ENCODE results near the gene PTRH1.

The PTRH1 gene

DNA sequence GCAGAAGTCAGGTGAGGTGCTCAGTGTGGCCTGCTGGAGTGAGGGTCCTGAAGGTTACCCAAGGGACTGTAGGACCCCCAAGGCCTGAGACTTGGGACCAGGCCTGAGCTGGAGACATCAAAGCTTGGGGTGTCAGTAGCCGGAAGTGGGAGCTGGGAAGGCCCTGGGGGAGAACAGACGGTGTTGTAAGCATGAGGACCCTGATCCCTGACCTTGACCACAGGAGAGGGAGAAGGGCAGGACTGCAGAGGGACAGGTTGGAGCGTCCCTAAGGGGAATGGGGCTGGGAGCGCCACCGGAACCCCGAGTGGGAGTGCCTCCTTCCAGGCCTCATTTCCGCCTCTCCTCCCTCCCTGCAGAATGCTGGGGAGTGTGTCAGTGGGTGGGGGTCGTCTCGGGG lies 949 bp upstream of the PTRH1 start:
- no peak for DNase-seq

DNA sequence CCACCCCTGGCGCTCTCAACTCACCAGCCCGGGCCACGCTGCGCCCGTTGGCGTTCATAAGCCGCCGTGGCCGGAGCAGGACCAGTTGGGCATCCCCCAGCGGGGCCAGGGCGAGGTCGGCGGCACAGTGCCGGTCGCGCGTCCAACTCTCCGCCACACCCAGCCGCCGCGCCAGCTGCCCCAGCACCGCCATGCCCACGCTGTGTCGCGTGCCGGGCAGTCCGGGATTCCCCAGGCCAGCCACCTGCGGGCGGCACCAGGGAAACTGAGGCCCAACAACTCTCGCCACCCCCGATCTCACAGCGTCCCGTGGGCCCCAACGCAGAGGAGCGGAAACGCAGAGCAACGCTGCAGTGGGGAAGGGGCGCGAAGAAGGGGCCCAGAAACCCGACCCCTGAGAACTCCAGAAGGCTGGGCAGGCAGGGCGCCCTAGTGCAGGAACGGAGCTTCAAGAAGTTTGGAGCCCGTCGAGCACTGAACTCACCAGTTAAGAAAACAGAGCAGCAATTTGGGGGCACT lies 453 bp downstream of the PTRH1 start:
- no peak for DNase-seq

DNA sequence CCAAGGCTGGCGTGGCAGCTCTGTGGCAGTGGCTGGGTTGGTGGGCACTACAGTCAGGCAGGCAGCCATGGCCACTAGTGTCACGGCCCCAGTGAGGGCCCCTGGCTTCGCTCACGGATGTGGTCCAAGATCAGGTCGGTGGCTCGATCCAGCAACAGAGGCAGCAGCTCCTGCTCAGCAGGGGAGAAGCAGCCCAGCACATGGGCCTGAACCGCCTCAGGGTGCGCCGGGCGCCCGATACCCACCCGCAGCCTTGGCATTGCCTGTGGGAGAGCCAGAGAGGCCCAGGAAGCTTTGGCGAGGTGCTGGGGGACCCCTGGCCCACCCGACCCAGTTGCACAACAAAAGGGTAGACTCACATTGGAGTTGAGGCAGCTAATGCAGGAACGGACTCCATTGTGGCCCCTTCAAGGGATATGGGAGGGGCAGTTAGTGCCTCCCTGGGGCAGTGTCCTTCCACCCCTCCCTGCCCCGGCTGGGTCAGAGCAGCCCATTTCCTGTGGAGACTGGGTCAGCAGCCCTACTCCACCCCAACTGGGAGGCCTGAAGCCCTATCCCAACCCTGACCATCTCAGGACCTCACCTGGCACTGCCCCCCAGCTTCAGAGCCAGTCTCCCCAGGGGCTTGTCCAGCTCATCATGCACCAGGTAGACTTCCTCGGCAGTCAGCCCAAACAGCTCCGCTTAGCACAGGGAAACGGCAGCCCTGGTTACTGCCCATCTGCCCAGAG lies 1.3 kb downstream of the PTRH1 start:
- no peak for DNase-seq

DNA sequence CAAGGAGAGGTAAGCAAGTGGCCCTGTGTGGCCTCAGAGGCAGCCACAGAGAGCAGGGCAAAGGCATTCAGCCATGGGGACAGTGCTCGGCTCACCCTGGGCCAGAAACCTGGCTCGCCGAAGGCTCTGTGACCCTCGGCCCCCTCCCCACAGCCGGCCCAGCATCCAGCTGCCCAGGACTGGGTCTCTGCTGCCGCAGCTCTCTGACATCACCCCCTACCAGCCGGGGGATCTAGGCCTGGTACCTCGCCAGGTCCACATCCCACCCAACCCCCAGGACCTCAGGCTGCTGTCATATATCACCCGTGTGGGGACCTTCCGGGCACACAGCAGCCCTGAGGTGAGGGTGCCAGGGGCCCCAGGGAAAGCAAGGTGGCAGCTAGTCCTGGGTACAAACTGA lies 2.6 kb downstream of the PTRH1 start:
- no peak for DNase-seq

DNA sequence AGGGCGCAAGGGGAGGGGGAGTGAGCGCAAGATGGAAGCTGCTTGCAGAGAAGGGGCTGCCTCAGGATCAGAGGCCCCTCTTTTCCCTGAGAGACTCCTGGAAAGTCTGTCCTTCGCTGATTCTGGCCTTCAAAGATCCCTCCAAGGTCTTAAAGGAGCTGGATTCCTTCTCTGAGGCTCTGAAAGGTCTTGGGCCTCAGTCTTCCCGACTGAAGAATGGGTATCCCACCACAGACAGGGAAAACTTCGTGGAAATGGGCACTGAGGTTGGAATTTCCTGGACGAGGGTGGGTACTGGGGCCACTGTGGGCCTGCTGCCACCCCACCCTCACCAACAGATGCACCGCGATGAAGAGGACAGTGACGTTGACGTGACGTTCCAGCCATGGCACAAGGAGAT lies 3.1 kb downstream of the PTRH1 start:
- DNase-seq = no peak

DNA sequence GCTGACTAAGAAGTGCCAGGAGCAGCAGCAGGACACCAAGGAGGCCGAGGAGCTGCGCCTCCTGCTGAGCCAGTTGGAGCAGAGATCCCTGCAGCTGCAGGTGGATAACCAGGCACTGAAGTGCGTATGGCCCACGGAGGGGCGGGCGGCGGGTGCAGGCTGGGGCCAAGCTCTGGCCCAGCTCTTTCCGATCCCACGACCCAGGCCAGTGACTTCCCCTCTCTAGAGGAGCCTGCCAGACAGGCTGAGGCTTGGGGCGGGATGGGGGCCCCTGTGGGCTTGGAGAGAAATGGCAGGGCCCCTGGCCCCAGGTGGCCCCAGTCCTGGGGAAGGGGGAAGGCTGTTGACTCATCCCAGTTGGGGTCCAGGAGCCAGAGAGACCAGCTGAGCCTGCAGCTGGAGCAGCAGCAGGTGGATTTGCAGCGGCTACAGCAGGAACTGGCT lies 3.6 kb downstream of the PTRH1 start:
- no peak for DNase-seq

DNA sequence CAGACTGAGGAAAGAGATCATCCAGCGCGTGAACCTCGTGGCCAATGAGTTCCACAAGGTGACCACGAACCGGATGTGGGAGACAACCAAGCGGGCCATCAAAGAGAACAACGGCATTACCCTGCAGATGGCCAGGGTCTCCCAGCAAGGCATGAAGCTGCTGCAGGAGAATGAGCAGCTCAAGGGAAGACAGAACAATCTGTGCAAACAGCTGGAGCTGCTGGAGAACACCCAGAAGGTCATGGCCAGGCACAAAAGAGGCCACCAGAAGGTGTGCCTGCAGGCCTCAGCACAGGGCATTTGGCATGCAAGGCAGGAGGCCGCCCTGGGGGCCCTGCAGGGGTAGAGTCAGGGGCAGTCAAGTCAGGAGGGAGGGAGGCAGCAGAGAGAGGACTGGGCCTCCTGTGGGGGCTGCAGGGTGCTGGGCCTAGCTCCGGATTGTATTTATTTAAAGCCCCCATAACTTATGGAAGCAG lies 4.2 kb downstream of the PTRH1 start:
- no peak for DNase-seq

DNA sequence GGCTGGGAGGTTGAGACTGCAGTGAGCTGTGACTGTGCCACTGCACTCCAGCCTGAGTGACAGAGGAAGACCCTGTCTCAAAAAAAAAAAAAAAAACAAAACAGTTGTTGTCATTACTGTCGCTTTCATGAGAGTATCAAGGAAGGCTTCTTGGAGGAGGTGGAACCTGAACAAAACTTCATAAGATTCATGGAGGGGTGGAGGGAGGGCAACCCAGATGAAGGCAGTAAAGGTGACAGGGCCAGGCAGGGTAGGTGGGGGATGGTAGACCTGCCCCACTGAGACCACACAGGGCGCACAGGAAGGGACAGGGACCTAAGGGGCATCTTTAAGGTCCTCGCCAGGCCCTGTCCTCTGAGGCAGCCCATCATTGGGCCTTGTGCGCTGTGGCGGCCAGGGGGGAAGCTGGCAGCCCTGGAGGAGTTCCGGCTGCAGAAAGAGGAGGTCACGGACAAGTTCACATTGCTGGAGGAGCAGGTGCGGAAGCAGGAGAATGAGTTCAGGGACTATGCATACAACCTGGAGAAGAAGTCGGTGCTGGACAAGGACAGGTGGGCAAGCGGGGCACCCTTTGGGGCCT lies 5.2 kb downstream of the PTRH1 start:
- no peak for DNase-seq

DNA sequence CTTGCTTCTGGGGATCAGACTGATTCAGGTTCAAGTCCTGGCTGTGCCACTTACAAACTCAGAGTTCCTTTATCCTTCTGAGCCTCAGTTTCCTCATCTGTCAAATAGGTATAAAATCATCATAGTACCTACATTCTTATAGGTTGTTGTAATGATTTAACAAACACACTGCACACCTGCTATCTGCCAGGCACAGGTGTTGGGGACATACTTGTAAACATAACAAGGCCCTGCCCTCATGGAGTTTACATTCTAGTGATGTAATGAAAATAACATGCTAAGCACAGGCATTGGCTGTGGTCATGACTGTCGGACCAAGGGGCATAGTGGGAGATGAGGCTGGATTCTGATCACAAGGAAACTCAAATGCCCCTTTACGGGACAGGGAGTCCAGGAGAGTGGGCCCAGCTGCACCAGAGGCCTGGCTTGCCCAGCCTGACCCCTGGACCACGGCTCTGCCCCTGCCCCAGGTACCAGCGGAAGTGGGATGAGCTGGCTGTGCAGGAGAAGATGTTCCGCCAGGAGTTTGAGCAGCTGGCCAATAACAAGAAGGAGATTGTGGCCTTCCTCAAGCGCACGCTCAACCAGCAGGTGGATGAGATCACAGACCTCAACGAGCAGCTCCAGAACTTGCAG lies 6.4 kb downstream of the PTRH1 start:
- no peak for DNase-seq

DNA sequence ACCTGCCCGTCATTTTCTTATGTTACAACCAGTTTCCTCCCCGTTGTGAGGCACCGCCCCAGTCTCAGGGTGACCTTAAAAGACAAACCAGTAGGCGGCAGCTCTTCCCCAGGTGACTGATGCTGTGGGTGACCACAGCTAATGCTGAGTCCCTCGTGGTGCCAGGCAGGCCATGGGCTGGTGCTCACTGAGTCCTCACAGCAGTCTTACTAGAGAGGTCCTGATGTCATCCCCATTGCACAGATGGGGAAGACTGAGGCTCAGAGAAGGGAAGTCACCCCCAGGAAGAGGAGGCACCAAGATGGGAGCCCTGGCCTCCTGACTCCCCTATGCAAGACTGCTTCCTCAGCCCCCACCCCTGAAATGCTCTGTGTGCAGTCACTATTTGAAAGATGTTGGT lies 7.7 kb downstream of the PTRH1 start:
- DNase-seq = no peak

DNA sequence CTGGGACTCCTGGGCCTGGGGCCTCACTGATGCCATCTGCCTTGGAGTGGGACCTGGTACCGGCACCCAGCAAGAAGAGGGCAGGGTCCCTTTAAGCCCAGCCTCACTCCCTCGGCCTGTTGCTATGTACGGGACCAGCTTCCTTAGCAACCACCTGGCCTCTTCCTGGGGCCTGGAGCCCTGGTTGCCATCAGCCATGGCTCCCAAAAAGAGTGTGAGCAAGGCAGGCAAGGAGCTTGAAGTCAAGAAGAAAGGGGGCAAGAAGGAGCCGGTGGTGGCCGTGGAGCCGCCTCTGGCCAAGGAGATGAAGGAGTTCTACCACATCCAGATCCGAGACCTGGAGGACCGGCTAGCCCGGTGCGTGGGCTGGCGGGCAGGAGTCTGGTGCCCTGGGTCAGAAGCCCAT lies 8.6 kb downstream of the PTRH1 start, which contains the start of gene CFAP157:
Gene CFAP157 (plus strand): TSS at position 153 of the 406 bp plus-strand sequence. CDS start 44 bp downstream, at position 197.
- DNase-seq = no peak

DNA sequence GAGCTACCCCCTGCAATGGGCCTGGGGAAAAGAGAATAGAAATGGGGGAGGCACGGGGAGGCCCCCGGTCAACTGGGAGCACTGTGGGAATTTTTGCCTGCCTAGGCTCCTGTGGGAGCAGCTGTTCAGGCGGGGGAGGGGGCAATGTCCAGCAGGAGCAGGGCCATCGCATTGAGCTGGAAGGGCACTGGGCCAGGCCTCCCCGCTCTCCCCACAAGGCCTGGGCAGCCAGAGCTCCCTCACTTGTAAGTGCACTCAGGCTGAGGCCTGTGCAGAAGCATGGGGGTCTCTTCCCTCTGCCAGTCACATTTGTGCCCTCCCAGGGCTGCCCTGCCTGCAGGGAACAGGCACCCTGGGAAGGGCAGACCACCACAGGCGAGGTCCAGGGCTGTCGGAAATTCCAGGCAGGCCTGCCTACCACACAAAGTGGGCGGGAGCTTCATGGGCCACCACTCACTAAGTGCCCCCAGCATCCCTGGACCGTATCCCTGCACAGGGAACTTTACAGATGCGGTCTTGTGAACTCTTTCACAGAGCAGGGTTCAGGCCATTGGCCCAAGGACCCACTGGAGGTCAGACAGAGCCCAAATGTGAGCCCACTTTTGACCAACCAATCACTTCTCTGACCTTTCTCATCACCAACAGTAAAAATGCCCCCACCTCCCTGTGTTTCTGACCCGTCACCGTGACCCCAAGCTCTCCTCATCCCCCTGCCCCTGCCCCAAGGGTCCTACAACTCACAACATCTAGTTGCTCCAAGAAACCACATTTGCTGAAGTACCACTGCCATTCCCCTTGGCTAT lies 9.7 kb downstream of the PTRH1 start:
- no peak for DNase-seq

DNA sequence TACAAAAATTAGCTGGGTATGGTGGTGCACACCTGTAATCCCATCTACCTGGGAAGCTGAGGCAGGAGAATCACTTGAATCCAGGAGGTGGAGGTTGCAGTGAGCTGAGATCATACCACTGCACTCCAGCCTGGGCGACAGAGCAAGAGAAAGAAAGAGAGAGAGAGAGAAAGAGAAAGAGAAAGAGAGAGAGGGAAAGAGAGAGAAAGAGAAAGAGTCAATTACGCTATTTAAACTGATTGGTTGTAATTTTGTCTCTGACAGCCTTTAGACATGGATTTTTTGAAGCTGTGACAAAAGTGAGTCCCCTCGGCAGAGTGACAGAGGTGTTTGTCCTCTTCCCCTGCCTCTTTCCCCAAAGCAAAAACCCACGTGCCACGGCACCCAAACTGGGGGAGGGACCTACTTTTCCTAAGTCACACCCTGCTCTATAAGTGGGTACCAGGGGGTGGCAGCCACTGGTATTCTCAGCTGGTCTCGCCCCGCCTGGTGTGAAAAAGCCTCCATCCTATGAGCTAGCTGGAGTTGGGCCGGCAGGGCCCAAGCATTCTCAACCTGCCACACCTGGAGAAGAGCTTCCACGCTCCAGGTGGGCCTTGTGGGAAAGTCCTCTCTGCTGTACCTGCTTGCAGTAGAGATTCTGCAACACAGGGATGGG lies 12.0 kb downstream of the PTRH1 start:
- DNase-seq = no peak

DNA sequence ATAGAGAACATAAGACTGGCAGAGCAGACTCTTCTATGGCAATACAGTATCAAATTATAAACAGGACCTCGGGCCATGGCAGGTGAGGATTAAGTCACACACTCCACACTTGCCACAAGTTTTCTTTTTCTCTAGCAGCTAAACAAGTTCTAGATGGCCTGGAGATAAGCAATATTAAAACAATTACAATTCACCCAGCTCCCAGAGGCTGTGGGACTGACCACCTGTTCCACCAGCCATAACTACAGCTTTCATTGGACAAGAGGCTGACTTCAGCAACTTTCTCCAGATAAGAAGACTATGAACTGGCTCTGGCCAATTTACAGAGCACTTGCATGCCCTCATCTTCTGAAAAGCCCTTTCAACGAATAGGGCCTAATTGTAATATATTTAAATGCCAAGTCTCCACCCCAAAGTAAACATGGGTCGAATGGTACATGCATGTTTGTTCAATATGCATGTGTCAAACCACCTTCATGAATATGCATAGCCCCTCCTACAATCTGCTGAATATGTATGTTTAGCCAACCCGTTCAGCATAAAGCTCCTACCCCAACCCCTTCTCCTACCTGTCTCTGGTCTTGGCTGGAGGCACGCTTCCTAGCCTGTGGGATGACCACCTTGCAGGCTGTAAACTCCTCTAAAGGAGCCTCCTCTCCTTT lies 14.7 kb downstream of the PTRH1 start:
- DNase-seq = no peak

DNA sequence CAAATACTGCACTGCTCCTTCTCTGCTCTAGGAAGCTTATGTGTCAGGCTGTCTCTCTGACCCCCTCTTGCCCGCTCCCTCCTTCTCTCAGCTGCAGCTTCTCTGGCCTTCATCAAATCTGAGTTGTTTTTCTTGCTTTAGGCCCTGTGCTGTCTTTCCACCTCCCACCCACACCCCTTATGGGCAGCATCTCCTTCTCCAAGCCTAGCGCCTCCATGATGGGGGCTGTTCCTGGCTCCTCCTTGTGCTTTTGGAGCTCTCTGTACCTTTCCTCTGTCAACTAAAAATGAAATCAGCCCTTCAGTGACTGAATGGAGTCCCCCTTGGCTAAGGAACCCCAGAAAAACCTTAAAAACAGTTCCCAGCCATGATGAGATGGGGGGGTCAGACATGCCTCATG lies 15.3 kb downstream of the PTRH1 start:
- DNase-seq = no peak

DNA sequence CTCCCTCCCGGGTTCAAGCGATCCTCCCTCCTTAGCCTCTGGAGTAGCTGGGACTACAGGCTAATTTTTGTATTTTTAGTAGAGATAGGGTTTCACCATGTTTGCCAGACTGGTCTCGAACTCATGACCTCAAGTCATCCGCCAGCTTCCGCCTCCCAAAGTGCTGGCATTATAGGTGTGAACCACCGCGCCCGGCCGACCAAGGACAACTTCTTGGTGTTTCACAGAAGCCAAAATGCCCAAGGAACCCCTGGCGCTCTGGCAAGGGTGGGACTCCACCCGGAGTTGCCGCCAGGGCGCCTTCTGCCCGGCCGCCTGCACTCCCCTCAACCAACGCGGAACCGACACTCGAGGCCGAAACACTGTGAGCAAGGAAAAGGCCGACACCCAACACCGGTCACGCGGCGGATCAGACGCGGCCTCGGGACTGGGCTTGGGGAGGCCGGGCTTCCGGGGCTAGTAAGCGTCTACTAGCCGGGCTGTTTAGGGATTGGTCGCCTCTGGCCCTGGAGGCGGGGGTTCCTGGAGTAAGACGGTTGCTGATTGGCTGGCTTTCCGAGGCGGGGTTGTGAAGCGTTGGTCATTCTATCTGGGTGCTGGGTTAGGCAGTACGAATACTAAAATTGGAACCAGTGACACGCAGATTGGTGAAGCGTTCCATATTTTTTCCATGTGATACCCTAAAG lies 16.3 kb downstream of the PTRH1 start:
- DNase-seq = no peak

DNA sequence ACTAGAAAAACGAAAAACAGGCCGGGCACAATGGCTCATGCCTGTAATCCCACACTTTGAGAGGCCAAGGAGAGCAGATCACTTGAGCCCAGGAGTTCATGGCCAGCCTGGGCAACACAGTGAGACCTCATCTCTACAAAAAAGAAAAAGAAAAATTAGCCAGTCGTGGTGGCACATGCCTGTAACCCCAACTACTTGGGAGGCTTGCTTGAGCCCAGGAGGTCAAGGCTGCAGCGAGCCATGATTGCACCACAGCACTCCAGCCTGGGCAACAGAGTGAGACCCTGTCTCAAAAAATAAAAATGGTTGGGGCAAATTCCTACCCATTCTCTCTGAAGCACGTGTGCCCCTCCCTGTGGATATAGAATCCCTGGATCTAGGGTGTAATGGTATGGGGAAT lies 17.1 kb downstream of the PTRH1 start:
- DNase-seq = no peak

DNA sequence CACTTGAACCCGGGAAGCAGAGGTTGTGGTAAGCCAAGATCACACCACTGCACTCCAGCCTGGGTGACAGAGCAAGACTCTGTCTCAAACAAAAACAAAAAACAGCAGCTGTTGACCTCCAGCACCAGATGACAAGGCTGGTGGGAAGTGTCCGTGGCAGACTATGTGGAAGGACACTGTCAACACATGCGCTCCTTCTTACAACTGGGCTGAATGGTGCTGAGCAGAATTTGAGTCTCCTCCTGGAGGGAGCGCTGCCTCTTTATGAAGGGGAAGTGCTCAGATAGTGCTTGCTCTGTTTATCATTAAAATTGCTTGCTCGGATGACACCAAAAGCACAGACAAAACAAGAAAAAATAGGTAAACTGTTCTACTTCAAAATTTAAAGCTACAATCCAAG lies 17.9 kb downstream of the PTRH1 start:
- DNase-seq = no peak

DNA sequence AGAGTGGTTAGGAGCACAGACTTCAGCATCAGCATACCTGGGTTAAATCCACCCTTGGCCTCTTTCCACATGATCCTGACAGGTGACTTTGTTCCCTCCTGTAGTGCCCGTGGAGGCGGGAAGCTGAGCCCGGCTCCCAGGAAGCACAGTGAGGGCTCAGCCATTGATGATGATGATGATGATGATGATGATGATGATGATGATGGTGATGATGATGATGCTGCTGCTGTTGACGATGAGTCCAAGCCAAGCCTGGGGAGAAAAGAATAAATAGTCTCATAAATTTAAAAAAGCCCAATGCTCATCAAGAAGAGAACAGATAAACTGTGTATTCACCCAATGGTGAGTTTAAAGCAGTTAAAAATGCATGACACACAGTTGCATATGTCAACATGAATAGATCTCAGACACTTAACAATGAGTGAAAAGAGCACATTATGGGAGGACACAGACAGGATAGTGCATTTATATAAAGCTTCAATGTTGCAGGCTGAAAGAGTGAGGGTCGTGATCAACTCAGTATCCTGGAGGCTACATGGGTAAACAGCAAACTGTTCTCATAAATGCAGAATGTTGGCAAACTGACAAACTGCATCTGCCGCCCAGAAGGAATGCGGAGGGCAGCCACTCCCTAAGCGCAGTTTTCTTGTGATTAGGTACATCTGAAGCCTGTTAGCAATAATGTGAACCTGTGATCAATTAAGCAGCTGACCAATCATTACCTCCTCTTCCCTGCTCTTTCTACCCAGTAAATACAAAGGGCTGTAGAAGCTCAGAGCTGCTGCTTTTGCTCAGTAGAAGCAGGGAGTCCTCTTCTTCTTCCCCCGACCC lies 20.4 kb downstream of the PTRH1 start:
- DNase-seq = no peak

DNA sequence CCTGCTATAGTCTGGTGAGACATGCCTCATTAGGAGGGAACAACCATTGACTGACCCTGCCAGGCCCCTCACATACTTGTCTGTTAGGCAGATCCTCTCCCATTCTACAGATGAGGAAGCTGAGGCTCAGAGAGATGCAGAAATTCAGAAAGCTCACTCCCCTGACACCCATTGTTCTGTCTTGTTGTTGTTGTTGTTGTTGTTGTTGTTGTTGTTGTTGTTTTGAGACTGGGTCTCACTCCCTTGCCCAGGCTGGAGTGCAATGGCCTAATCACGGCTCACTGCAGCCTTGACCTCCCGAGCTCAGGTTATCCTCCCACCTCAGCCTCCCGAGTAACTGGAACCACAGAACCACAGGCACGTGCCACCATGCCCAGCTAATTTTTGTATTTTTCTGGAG lies 21.8 kb downstream of the PTRH1 start:
- no peak for DNase-seq
